ENCODE results near the gene BOC. TPM values are rescaled to one million over a fixed set of nuclear protein-coding genes. Genes with fewer than 3 reads are reported as not detected.

Gene BOC
- total and polyA plus RNA-seq, 2 experiments from 2014 or later = 2.1 to 4.1 TPM

DNA sequence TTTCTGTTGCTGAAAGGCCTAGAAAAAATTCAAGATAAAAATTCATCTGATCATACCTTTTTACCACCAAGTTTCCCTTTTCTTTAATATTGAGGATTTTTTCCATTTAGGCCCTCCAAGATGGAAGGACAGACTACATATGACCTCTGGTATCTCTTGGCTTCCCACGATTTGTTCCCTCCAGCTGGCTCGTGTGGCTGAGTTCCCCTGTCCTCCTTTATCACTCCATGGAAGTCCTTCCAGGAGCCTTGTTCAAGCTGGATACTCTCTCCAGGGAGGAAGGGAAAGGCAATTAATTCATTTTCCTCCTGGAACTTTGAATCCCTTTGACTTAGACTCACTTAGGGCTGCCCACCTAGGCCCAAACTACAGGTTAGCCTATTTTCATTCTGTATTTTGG, 119.4 kb downstream of the BOC start (continued):
- TF ChIP-seq, protein P1, sequence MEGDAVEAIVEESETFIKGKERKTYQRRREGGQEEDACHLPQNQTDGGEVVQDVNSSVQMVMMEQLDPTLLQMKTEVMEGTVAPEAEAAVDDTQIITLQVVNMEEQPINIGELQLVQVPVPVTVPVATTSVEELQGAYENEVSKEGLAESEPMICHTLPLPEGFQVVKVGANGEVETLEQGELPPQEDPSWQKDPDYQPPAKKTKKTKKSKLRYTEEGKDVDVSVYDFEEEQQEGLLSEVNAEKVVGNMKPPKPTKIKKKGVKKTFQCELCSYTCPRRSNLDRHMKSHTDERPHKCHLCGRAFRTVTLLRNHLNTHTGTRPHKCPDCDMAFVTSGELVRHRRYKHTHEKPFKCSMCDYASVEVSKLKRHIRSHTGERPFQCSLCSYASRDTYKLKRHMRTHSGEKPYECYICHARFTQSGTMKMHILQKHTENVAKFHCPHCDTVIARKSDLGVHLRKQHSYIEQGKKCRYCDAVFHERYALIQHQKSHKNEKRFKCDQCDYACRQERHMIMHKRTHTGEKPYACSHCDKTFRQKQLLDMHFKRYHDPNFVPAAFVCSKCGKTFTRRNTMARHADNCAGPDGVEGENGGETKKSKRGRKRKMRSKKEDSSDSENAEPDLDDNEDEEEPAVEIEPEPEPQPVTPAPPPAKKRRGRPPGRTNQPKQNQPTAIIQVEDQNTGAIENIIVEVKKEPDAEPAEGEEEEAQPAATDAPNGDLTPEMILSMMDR (conservative IDR thresholded peaks at IDR 0.05; ENCODE audit: low read depth in 2 of 2) = no peak
- TF ChIP-seq JUNB (IDR thresholded peaks at IDR 0.05; ENCODE audit: unreplicated experiment) = no peak
- no peak for TF ChIP-seq ZNF114 (CRISPR knock-in tag; IDR thresholded peaks at IDR 0.05)
- no peak for TF ChIP-seq CREB1 (CRISPR knock-in tag; IDR thresholded peaks at IDR 0.05; ENCODE audit: low read depth)
- TF ChIP-seq NANOG (IDR thresholded peaks at IDR 0.05; ENCODE audit: borderline replicate concordance) = no peak
- no peak for TF ChIP-seq EZH2 (IDR thresholded peaks at IDR 0.05; ENCODE audit: low read depth, unreplicated experiment)
- no peak for TF ChIP-seq POLR2AphosphoS5 (IDR thresholded peaks at IDR 0.05; ENCODE audit: low read depth)

DNA sequence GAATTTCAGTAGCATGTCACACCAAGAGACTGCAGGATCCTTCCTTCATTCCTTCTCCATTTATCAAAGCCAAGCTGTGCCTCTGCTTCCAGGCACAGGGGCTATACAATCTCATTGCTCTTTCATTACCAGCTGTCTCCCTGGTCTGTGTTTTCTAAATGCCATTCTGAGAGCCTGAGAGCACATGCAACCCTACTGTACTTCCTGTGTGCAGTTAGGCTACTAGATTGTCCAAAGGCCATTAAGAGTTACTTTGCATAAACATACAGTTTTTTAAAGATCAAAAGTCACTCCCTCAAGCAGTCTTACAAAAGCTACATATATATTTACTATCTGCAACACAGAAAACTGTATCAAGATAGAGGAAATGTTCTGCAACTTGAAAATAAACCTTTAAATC, 119.8 kb downstream of the BOC start:
- Histone ChIP-seq H3K4me2 (no peak overlapping the region), H3K79me2 (replicated peaks; ENCODE audit: insufficient read depth) (no peaks in the 10 kb centered on the region), H3K27ac (ENCODE audit: low read depth) (no peak overlapping the region), H3F3A (replicated peaks; ENCODE audit: low read depth) (no peaks in the 10 kb centered on the region), H3K27me3 (ENCODE audit: insufficient read depth) (no peaks in the 10 kb centered on the region), H3K4me3 (no peak overlapping the region), H3K36me3 (ENCODE audit: insufficient read depth) (no peaks in the 10 kb centered on the region), H3K9me2 (ENCODE audit: insufficient read depth) (no peaks in the 10 kb centered on the region), H2AFZ (no peak overlapping the region), H4K20me1 (replicated peaks; ENCODE audit: insufficient read depth) (no peaks in the 10 kb centered on the region), H3K4me1 (ENCODE audit: insufficient read depth) (no peaks in the 10 kb centered on the region)
- Mint-ChIP-seq H3K36me3 (ENCODE audit: low read depth) (no peaks in the 10 kb centered on the region), H3K4me3 (no peak overlapping the region), H3K9me3 (no peaks in the 10 kb centered on the region), H3K27me3 (ENCODE audit: insufficient read depth, low read depth, poor library complexity) (no peaks in the 10 kb centered on the region), H3K27ac (no peak overlapping the region), H3K4me1 (no peaks in the 10 kb centered on the region)
- DNase-seq (ENCODE audit: low spot score) = no peak
- no peak for ATAC-seq
- TF ChIP-seq EZH2phosphoT487 (IDR thresholded peaks at IDR 0.05; ENCODE audit: unreplicated experiment) (no peak), EZH2 (IDR thresholded peaks at IDR 0.05; ENCODE audit: low read depth, unreplicated experiment) (no peak), JUNB (IDR thresholded peaks at IDR 0.05; ENCODE audit: unreplicated experiment) (no peak), ZNF331 (CRISPR knock-in tag; IDR thresholded peaks at IDR 0.05; ENCODE audit: low read depth) (no peak), POLR2AphosphoS5 (IDR thresholded peaks at IDR 0.05; ENCODE audit: low read depth) (no peak), CREB1 (CRISPR knock-in tag; IDR thresholded peaks at IDR 0.05; ENCODE audit: low read depth) (no peak)
- TF ChIP-seq, protein P2, sequence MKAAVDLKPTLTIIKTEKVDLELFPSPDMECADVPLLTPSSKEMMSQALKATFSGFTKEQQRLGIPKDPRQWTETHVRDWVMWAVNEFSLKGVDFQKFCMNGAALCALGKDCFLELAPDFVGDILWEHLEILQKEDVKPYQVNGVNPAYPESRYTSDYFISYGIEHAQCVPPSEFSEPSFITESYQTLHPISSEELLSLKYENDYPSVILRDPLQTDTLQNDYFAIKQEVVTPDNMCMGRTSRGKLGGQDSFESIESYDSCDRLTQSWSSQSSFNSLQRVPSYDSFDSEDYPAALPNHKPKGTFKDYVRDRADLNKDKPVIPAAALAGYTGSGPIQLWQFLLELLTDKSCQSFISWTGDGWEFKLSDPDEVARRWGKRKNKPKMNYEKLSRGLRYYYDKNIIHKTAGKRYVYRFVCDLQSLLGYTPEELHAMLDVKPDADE (IDR thresholded peaks at IDR 0.05) = no peak
- TF ChIP-seq, protein P3, sequence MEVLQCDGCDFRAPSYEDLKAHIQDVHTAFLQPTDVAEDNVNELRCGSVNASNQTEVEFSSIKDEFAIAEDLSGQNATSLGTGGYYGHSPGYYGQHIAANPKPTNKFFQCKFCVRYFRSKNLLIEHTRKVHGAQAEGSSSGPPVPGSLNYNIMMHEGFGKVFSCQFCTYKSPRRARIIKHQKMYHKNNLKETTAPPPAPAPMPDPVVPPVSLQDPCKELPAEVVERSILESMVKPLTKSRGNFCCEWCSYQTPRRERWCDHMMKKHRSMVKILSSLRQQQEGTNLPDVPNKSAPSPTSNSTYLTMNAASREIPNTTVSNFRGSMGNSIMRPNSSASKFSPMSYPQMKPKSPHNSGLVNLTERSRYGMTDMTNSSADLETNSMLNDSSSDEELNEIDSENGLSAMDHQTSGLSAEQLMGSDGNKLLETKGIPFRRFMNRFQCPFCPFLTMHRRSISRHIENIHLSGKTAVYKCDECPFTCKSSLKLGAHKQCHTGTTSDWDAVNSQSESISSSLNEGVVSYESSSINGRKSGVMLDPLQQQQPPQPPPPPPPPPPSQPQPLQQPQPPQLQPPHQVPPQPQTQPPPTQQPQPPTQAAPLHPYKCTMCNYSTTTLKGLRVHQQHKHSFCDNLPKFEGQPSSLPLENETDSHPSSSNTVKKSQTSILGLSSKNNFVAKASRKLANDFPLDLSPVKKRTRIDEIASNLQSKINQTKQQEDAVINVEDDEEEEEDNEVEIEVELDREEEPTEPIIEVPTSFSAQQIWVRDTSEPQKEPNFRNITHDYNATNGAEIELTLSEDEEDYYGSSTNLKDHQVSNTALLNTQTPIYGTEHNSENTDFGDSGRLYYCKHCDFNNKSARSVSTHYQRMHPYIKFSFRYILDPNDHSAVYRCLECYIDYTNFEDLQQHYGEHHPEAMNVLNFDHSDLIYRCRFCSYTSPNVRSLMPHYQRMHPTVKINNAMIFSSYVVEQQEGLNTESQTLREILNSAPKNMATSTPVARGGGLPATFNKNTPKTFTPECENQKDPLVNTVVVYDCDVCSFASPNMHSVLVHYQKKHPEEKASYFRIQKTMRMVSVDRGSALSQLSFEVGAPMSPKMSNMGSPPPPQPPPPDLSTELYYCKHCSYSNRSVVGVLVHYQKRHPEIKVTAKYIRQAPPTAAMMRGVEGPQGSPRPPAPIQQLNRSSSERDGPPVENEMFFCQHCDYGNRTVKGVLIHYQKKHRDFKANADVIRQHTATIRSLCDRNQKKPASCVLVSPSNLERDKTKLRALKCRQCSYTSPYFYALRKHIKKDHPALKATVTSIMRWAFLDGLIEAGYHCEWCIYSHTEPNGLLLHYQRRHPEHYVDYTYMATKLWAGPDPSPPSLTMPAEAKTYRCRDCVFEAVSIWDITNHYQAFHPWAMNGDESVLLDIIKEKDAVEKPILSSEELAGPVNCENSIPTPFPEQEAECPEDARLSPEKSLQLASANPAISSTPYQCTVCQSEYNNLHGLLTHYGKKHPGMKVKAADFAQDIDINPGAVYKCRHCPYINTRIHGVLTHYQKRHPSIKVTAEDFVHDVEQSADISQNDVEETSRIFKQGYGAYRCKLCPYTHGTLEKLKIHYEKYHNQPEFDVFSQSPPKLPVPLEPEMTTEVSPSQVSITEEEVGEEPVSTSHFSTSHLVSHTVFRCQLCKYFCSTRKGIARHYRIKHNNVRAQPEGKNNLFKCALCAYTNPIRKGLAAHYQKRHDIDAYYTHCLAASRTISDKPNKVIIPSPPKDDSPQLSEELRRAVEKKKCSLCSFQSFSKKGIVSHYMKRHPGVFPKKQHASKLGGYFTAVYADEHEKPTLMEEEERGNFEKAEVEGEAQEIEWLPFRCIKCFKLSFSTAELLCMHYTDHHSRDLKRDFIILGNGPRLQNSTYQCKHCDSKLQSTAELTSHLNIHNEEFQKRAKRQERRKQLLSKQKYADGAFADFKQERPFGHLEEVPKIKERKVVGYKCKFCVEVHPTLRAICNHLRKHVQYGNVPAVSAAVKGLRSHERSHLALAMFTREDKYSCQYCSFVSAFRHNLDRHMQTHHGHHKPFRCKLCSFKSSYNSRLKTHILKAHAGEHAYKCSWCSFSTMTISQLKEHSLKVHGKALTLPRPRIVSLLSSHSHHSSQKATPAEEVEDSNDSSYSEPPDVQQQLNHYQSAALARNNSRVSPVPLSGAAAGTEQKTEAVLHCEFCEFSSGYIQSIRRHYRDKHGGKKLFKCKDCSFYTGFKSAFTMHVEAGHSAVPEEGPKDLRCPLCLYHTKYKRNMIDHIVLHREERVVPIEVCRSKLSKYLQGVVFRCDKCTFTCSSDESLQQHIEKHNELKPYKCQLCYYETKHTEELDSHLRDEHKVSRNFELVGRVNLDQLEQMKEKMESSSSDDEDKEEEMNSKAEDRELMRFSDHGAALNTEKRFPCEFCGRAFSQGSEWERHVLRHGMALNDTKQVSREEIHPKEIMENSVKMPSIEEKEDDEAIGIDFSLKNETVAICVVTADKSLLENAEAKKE (CRISPR knock-in tag; IDR thresholded peaks at IDR 0.05) = no peak
- TF ChIP-seq, protein P4, sequence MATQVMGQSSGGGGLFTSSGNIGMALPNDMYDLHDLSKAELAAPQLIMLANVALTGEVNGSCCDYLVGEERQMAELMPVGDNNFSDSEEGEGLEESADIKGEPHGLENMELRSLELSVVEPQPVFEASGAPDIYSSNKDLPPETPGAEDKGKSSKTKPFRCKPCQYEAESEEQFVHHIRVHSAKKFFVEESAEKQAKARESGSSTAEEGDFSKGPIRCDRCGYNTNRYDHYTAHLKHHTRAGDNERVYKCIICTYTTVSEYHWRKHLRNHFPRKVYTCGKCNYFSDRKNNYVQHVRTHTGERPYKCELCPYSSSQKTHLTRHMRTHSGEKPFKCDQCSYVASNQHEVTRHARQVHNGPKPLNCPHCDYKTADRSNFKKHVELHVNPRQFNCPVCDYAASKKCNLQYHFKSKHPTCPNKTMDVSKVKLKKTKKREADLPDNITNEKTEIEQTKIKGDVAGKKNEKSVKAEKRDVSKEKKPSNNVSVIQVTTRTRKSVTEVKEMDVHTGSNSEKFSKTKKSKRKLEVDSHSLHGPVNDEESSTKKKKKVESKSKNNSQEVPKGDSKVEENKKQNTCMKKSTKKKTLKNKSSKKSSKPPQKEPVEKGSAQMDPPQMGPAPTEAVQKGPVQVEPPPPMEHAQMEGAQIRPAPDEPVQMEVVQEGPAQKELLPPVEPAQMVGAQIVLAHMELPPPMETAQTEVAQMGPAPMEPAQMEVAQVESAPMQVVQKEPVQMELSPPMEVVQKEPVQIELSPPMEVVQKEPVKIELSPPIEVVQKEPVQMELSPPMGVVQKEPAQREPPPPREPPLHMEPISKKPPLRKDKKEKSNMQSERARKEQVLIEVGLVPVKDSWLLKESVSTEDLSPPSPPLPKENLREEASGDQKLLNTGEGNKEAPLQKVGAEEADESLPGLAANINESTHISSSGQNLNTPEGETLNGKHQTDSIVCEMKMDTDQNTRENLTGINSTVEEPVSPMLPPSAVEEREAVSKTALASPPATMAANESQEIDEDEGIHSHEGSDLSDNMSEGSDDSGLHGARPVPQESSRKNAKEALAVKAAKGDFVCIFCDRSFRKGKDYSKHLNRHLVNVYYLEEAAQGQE (IDR thresholded peaks at IDR 0.05; ENCODE audit: unreplicated experiment) = no peak
